GM23338 (cell line): ENCODE measurements around the gene TDO2. TPM values are rescaled to one million over a fixed set of nuclear protein-coding genes. Genes with fewer than 3 reads are reported as not detected.

Experiments
- ATAC-seq: fragments of 200-7000 bp; cut with Tn5 transposase; 3 replicates; pipeline ENCODE4 v1.9.1; 2020
- DNase-seq: peaks from one replicate; pipeline ENCODE4 v3.0.0-alpha.2; 2015; ENCODE audit warnings: low spot score
- H2AFZ ChIP-seq: fragments of 200-600 bp; sonication (generic); 2 replicates; pipeline ENCODE4 v1.8.0; 2016; ENCODE audit warnings: antibody characterized with exemption, mild to moderate bottlenecking, moderate library complexity
- H3F3A ChIP-seq: fragments of 200-600 bp; sonication (generic); replicated peaks from 2 replicates; pipeline ENCODE4 v1.8.0; 2017; ENCODE audit warnings: antibody characterized with exemption, mixed run types, low read depth
- H3K27ac ChIP-seq: fragments of 200-600 bp; sonication (generic); 2 replicates; pipeline ENCODE4 v1.6.1; 2016; ENCODE audit warnings: low read depth
- H3K27me3 ChIP-seq: fragments of 200-600 bp; sonication (generic); 2 replicates; pipeline ENCODE4 v1.8.0; 2016; ENCODE audit warnings: mild to moderate bottlenecking, mixed run types, moderate library complexity; ENCODE audit not compliant: insufficient read depth
- H3K36me3 ChIP-seq: fragments of 200-600 bp; sonication (generic); 2 replicates; pipeline ENCODE4 v1.8.0; 2016; ENCODE audit warnings: mild to moderate bottlenecking; ENCODE audit not compliant: insufficient read depth
- H3K4me1 ChIP-seq: fragments of 200-600 bp; sonication (generic); 2 replicates; pipeline ENCODE4 v1.8.0; 2016; ENCODE audit warnings: mild to moderate bottlenecking, moderate library complexity; ENCODE audit not compliant: insufficient read depth
- H3K4me2 ChIP-seq: fragments of 200-600 bp; sonication (generic); 2 replicates; pipeline ENCODE4 v1.7.1; 2017; ENCODE audit warnings: mixed run types
- H3K4me3 ChIP-seq: fragments of 200-600 bp; sonication (generic); 2 replicates; pipeline ENCODE4 v1.6.1; 2016; ENCODE audit warnings: mixed run types
- H3K79me2 ChIP-seq: fragments of 200-600 bp; sonication (generic); replicated peaks from 2 replicates; pipeline ENCODE4 v1.8.0; 2017; ENCODE audit warnings: mild to moderate bottlenecking; ENCODE audit not compliant: insufficient read depth
- H3K9me2 ChIP-seq: fragments of 200-600 bp; sonication (generic); 2 replicates; pipeline ENCODE4 v1.8.0; 2017; ENCODE audit not compliant: insufficient read depth
- H4K20me1 ChIP-seq: fragments of 200-600 bp; sonication (generic); replicated peaks from 2 replicates; pipeline ENCODE4 v1.8.0; 2017; ENCODE audit warnings: mild to moderate bottlenecking; ENCODE audit not compliant: insufficient read depth
- H3K27ac Mint-ChIP-seq: 2 replicates; pipeline ENCODE4 v1.8.0; 2020; ENCODE audit warnings: inconsistent platforms, mild to moderate bottlenecking, moderate library complexity, mixed read lengths
- H3K27me3 Mint-ChIP-seq: 3 replicates; pipeline ENCODE4 v1.8.0; 2022; ENCODE audit warnings: low read depth, mild to moderate bottlenecking, moderate library complexity, mixed read lengths, inconsistent platforms; ENCODE audit not compliant: insufficient read depth, poor library complexity
- H3K36me3 Mint-ChIP-seq: 3 replicates; pipeline ENCODE4 v1.8.0; 2021; ENCODE audit warnings: low read depth, mild to moderate bottlenecking, inconsistent platforms, moderate library complexity, mixed read lengths
- H3K4me1 Mint-ChIP-seq: 3 replicates; pipeline ENCODE4 v1.8.0; 2020; ENCODE audit warnings: mild to moderate bottlenecking, inconsistent platforms, mixed read lengths
- H3K4me3 Mint-ChIP-seq: 3 replicates; pipeline ENCODE4 v1.8.0; 2021; ENCODE audit warnings: moderate library complexity, mild to moderate bottlenecking, inconsistent platforms, mixed read lengths
- H3K9me3 Mint-ChIP-seq: 3 replicates; pipeline ENCODE4 v1.8.0; 2020; ENCODE audit warnings: moderate library complexity, mild to moderate bottlenecking, inconsistent platforms, mixed read lengths
- POLR2AphosphoS5 ChIP-seq: IDR thresholded peaks from 2 replicates; pipeline ENCODE4 v1.6.1; 2016; ENCODE audit warnings: antibody characterized with exemption, low read depth
- ZNF114 ChIP-seq: fragments of 250-450 bp; sonication (Bioruptor Pico); IDR thresholded peaks from 2 replicates; pipeline ENCODE4 v1.5.0; 2020; ENCODE audit warnings: mild to moderate bottlenecking, moderate library complexity
- ZNF331 ChIP-seq: fragments of 250-450 bp; sonication (Bioruptor Pico); IDR thresholded peaks from 2 replicates; pipeline ENCODE4 v1.5.0; 2020; ENCODE audit warnings: low read depth, mild to moderate bottlenecking, moderate library complexity
- polyA plus RNA-seq: library from polyadenylated mRNA; unstranded; fragments of >200 nt; fragmentation: Nextera tagmentation; extraction: Ambion mirVana; gene quantifications from 2 replicates; pipeline ENCODE4 v1.2.1, GENCODE V29; 2016
- total RNA-seq: library from RNA; depleted of rRNA; stranded (reverse); fragments of >200 nt; shearing (Covaris generic); gene quantifications from 2 replicates; pipeline ENCODE4 v1.2.3, GENCODE V29; 2014
- TF ChIP-seq, protein P1 (sequence below), 2 experiments: fragments of 200-600 bp in 1 of 2; sonication (generic) in 1 of 2; conservative IDR thresholded peaks; 2 replicates each; pipeline versions ENCODE4 v1.5.1 to v1.6.1; 2016 to 2017; ENCODE audit warnings: antibody characterized with exemption in 2 of 2, low read depth in 2 of 2, mild to moderate bottlenecking in 2 of 2, moderate library complexity in 1 of 2
- TF ChIP-seq, protein P2 (sequence below): fragments of 250-450 bp; sonication (Bioruptor Pico); IDR thresholded peaks from 2 replicates; pipeline ENCODE4 v1.5.0; 2020; ENCODE audit warnings: mild to moderate bottlenecking, moderate library complexity
- TF ChIP-seq, protein P3 (sequence below): IDR thresholded peaks from 2 replicates; pipeline ENCODE4 v1.6.1; 2016; ENCODE audit warnings: antibody characterized with exemption

Gene TDO2
- total and polyA plus RNA-seq, 2 experiments from 2014 or later: 0.10 TPM; not detected in 1

DNA sequence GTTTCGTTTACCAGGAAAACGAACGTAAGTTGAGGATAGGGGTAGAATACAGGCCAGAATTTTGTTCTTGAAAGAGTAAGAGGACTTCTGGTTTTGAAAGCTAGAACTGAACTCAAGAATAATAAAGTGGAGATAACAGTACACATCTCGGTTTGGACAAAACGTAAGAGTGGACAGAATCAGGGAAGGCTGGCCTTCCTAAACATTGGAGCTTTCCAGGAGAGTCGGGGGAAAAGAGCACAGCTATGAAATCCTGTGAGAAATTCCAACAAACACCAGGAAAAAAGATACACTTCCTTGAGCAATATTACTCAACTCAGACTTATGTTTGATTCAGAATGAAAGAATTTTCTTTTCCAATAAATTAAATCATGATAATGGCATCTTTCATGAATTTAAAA lies 49.0 kb downstream of the TDO2 start (continued):
- TF ChIP-seq, protein P1, sequence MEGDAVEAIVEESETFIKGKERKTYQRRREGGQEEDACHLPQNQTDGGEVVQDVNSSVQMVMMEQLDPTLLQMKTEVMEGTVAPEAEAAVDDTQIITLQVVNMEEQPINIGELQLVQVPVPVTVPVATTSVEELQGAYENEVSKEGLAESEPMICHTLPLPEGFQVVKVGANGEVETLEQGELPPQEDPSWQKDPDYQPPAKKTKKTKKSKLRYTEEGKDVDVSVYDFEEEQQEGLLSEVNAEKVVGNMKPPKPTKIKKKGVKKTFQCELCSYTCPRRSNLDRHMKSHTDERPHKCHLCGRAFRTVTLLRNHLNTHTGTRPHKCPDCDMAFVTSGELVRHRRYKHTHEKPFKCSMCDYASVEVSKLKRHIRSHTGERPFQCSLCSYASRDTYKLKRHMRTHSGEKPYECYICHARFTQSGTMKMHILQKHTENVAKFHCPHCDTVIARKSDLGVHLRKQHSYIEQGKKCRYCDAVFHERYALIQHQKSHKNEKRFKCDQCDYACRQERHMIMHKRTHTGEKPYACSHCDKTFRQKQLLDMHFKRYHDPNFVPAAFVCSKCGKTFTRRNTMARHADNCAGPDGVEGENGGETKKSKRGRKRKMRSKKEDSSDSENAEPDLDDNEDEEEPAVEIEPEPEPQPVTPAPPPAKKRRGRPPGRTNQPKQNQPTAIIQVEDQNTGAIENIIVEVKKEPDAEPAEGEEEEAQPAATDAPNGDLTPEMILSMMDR (conservative IDR thresholded peaks at IDR 0.05; ENCODE audit: low read depth in 2 of 2): no peak
- no peak for TF ChIP-seq ZNF114 (CRISPR knock-in tag)
- TF ChIP-seq, protein P2, sequence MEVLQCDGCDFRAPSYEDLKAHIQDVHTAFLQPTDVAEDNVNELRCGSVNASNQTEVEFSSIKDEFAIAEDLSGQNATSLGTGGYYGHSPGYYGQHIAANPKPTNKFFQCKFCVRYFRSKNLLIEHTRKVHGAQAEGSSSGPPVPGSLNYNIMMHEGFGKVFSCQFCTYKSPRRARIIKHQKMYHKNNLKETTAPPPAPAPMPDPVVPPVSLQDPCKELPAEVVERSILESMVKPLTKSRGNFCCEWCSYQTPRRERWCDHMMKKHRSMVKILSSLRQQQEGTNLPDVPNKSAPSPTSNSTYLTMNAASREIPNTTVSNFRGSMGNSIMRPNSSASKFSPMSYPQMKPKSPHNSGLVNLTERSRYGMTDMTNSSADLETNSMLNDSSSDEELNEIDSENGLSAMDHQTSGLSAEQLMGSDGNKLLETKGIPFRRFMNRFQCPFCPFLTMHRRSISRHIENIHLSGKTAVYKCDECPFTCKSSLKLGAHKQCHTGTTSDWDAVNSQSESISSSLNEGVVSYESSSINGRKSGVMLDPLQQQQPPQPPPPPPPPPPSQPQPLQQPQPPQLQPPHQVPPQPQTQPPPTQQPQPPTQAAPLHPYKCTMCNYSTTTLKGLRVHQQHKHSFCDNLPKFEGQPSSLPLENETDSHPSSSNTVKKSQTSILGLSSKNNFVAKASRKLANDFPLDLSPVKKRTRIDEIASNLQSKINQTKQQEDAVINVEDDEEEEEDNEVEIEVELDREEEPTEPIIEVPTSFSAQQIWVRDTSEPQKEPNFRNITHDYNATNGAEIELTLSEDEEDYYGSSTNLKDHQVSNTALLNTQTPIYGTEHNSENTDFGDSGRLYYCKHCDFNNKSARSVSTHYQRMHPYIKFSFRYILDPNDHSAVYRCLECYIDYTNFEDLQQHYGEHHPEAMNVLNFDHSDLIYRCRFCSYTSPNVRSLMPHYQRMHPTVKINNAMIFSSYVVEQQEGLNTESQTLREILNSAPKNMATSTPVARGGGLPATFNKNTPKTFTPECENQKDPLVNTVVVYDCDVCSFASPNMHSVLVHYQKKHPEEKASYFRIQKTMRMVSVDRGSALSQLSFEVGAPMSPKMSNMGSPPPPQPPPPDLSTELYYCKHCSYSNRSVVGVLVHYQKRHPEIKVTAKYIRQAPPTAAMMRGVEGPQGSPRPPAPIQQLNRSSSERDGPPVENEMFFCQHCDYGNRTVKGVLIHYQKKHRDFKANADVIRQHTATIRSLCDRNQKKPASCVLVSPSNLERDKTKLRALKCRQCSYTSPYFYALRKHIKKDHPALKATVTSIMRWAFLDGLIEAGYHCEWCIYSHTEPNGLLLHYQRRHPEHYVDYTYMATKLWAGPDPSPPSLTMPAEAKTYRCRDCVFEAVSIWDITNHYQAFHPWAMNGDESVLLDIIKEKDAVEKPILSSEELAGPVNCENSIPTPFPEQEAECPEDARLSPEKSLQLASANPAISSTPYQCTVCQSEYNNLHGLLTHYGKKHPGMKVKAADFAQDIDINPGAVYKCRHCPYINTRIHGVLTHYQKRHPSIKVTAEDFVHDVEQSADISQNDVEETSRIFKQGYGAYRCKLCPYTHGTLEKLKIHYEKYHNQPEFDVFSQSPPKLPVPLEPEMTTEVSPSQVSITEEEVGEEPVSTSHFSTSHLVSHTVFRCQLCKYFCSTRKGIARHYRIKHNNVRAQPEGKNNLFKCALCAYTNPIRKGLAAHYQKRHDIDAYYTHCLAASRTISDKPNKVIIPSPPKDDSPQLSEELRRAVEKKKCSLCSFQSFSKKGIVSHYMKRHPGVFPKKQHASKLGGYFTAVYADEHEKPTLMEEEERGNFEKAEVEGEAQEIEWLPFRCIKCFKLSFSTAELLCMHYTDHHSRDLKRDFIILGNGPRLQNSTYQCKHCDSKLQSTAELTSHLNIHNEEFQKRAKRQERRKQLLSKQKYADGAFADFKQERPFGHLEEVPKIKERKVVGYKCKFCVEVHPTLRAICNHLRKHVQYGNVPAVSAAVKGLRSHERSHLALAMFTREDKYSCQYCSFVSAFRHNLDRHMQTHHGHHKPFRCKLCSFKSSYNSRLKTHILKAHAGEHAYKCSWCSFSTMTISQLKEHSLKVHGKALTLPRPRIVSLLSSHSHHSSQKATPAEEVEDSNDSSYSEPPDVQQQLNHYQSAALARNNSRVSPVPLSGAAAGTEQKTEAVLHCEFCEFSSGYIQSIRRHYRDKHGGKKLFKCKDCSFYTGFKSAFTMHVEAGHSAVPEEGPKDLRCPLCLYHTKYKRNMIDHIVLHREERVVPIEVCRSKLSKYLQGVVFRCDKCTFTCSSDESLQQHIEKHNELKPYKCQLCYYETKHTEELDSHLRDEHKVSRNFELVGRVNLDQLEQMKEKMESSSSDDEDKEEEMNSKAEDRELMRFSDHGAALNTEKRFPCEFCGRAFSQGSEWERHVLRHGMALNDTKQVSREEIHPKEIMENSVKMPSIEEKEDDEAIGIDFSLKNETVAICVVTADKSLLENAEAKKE (CRISPR knock-in tag): no peak

DNA sequence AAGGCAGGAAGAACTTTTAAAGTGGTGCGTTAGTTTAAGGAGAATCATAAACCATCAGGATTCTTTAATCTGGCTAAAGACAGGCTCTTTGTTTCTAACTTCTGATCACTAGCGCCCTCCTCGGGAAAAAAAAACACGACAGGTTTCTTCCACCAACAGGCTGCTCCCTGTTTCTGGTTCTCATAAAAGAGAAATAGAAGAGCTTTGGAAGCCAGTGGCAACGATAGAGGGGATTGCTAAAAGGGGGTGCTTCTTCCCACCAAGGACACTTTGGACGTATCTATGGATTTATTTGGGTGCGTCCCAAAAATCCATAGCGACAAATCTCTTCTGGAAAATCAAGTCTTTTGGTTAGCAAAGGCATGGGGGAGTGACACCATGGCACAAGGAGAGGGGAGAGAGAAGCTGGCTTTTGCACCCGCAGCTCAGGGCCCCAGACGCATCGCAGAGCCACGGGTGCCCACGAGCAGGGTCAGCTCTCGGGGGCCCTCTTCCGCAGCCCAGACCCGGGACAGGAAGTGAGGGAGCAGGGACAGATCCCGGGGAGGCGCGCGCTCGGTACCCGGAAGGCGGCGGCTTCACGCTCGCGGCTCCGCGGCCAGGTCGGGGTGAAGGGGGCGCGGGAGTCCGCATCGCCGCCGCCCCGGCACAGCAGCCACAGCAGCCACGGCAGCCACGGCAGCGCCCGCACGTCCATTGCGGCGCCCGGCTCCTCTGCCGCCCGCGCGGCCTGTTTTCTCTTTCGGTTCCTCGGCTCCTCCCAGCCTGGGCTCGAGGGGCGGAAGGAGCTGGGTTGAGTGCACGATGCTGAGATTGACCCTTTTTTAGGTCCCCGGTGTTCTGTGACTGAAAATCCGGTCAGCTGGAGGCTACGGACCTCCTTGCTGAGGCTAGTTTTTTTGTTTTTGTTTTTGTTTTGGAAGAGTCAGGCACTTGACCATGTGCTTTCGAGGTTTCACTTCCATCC lies 49.9 kb downstream of the TDO2 start, which contains the start of gene CTSO:
CTSO (minus strand) TSS at position 716 of the 967 bp plus-strand sequence; CDS start at position 697, 19 bp downstream.
- Histone ChIP-seq H3K27me3 (no peaks in the 10 kb centered on the region), H3K4me2 (peak within 1 kb of the TSS; percentile 90), H3K4me3 (peak within 1 kb of the TSS; percentile 89), H3F3A (no peaks in the 10 kb centered on the region), H4K20me1 (no peaks in the 10 kb centered on the region), H3K36me3 (no peaks in the 10 kb centered on the region), H3K27ac (no peak within 1 kb of the TSS; the same call in 1 of the 2 replicates), H3K4me1 (no peaks in the 10 kb centered on the region), H3K9me2 (no peaks in the 10 kb centered on the region), H2AFZ (peak within 1 kb of the TSS; percentile 100), H3K79me2 (no peaks in the 10 kb centered on the region)
- TF ChIP-seq, protein P1 (conservative IDR thresholded peaks at IDR 0.05; ENCODE audit: low read depth in 2 of 2): peak; percentile 66 to 69
- TF ChIP-seq, protein P3, sequence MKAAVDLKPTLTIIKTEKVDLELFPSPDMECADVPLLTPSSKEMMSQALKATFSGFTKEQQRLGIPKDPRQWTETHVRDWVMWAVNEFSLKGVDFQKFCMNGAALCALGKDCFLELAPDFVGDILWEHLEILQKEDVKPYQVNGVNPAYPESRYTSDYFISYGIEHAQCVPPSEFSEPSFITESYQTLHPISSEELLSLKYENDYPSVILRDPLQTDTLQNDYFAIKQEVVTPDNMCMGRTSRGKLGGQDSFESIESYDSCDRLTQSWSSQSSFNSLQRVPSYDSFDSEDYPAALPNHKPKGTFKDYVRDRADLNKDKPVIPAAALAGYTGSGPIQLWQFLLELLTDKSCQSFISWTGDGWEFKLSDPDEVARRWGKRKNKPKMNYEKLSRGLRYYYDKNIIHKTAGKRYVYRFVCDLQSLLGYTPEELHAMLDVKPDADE: peak; percentile 53; the same call in 1 of the 2 replicates
- TF ChIP-seq POLR2AphosphoS5 (peak; percentile 55; the same call in 1 of the 2 replicates), ZNF331 (CRISPR knock-in tag) (no peak)
- H3K4me3 Mint-ChIP-seq: peak within 1 kb of the TSS; percentile 90
- H3K27ac Mint-ChIP-seq: peak within 1 kb of the TSS; percentile 95
- H3K4me1 Mint-ChIP-seq: no peaks in the 10 kb centered on the region
- DNase-seq: peak; percentile 73
- H3K36me3 Mint-ChIP-seq: no peaks in the 10 kb centered on the region
- peaks cover 3% of the 10 kb centered on the region for H3K27me3 Mint-ChIP-seq
- ATAC-seq: peak; percentile 97
- H3K9me3 Mint-ChIP-seq: no peaks in the 10 kb centered on the region
